ENCODE measurements around the gene CDH13.

CDH13 gene

GRCh38 chr16:83098536-83098935 is 471.8 kb downstream of the CDH13 start:
- TF ChIP-seq CTCF (conservative IDR thresholded peaks at IDR 0.05; ENCODE audit: low read length): no peak
- DNase-seq (ENCODE audit: low read depth): no peak
- H3K4me3 ChIP-seq (ENCODE audit: low read length): no peak overlapping the region

- no peak for TF ChIP-seq CTCF (conservative IDR thresholded peaks at IDR 0.05; ENCODE audit: low read length)
- no peak for DNase-seq (ENCODE audit: low read depth)
- H3K4me3 ChIP-seq (ENCODE audit: low read length): no peak overlapping the region
Observed at GRCh38 chr16:83100679-83101078, 473.9 kb downstream of the CDH13 start.

GRCh38 chr16:83102336-83102735 is 475.6 kb downstream of the CDH13 start:
- no peak for DNase-seq (ENCODE audit: low read depth)
- no peak for TF ChIP-seq CTCF (conservative IDR thresholded peaks at IDR 0.05; ENCODE audit: low read length)
- no peak overlapping the region for H3K4me3 ChIP-seq (ENCODE audit: low read length)

GRCh38 chr16:83105279-83106077 is 478.7 kb downstream of the CDH13 start:
- H3K4me3 ChIP-seq (ENCODE audit: low read length): no peak overlapping the region
- DNase-seq (ENCODE audit: low read depth): no peak
- TF ChIP-seq CTCF (conservative IDR thresholded peaks at IDR 0.05; ENCODE audit: low read length): no peak

- H3K4me3 ChIP-seq (ENCODE audit: low read length): peak overlapping the region; percentile 38
- peak; percentile 86 for DNase-seq (ENCODE audit: low read depth)
- TF ChIP-seq CTCF (conservative IDR thresholded peaks at IDR 0.05; ENCODE audit: low read length): peak; percentile 38
Observed at GRCh38 chr16:83109490-83110125, 482.8 kb downstream of the CDH13 start.

GRCh38 chr16:83110269-83110668 is 483.5 kb downstream of the CDH13 start:
- peak; percentile 72 for DNase-seq (ENCODE audit: low read depth)
- no peak for TF ChIP-seq CTCF (conservative IDR thresholded peaks at IDR 0.05; ENCODE audit: low read length)
- H3K4me3 ChIP-seq (ENCODE audit: low read length): peak overlapping the region; percentile 38

GRCh38 chr16:83113317-83113716 is 486.5 kb downstream of the CDH13 start:
- H3K4me3 ChIP-seq (ENCODE audit: low read length): no peak overlapping the region
- peak; percentile 69 for TF ChIP-seq CTCF (conservative IDR thresholded peaks at IDR 0.05; ENCODE audit: low read length)
- DNase-seq (ENCODE audit: low read depth): peak; percentile 29
